B cell (primary cell): ENCODE measurements around the gene FIBCD1. TPM values are rescaled to one million over a fixed set of nuclear protein-coding genes. Genes with fewer than 3 reads are reported as not detected.

ENCODE experiments used
- ATAC-seq: fragments of 200-7000 bp; cut with Tn5 transposase; one replicate; pipeline ENCODE4 v1.10.0; 2021; ENCODE audit warnings: low read depth, mild to moderate bottlenecking, moderate number of reproducible peaks, moderate library complexity
- CTCF ChIA-PET: fragments of 350-600 bp; sonication (Branson Sonifier 250); formaldehyde crosslinking; loops from one replicate; lab custom pipeline; 2021; ENCODE audit warnings: antibody characterized with exemption, inconsistent platforms; lab: Charles Lee
- POLR2A ChIA-PET: fragments of 350-600 bp; sonication (Branson Sonifier 250); formaldehyde crosslinking; loops from one replicate; lab custom pipeline; 2021; ENCODE audit warnings: antibody characterized with exemption; lab: Charles Lee
- DNase-seq: peaks from one replicate; pipeline ENCODE4 v3.0.0; 2013
- H2AFZ ChIP-seq: 2 replicates; pipeline ENCODE4 v1.6.1; 2012; ENCODE audit warnings: mild to moderate bottlenecking, low read depth, low read length; ENCODE audit not compliant: insufficient read depth, poor library complexity, severe bottlenecking
- H3K27ac ChIP-seq, 2 donors: 1 replicate in 1 of 2; 2 replicates in 1 of 2; pipeline ENCODE4 v1.5.1; 2012 to 2013; ENCODE audit warnings: low read length in 2 of 2, mild to moderate bottlenecking in 2 of 2, moderate library complexity in 1 of 2
- H3K27me3 ChIP-seq, 4 experiments: fragments of 200-600 bp in 1 of 4; sonication (generic) in 1 of 4; replicated peaks in 1 of 4; 1 replicate in 2 of 4; 2 replicates in 2 of 4; pipeline versions ENCODE4 v1.6.1 to v1.7.0; 2013 to 2016; ENCODE audit warnings: low read length in 3 of 4, mild to moderate bottlenecking in 2 of 4, mixed read lengths in 1 of 4, moderate library complexity in 1 of 4; ENCODE audit not compliant: insufficient read depth in 4 of 4, control insufficient read depth in 3 of 4; ENCODE audit errors: control extremely low read depth in 1 of 4
- H3K36me3 ChIP-seq, 2 experiments: replicated peaks in 1 of 2; 1 replicate in 1 of 2; 2 replicates in 1 of 2; pipeline versions ENCODE4 v1.6.1 to v1.7.1; 2013; ENCODE audit warnings: low read length in 1 of 2; ENCODE audit not compliant: insufficient read depth in 2 of 2, control insufficient read depth in 1 of 2; ENCODE audit errors: control extremely low read depth in 1 of 2, extremely low read depth in 1 of 2
- H3K4me1 ChIP-seq, 2 donors: fragments of 200-600 bp in 1 of 2; sonication (generic) in 1 of 2; 1 replicate in 1 of 2; 2 replicates in 1 of 2; pipeline versions ENCODE4 v1.5.1 to v1.6.1; 2013 to 2017; ENCODE audit warnings: low read length in 2 of 2; ENCODE audit not compliant: control insufficient read depth in 2 of 2, insufficient read depth in 2 of 2
- H3K4me2 ChIP-seq: replicated peaks from 2 replicates; pipeline ENCODE3; 2012; ENCODE audit warnings: mild to moderate bottlenecking, low read depth, low read length; ENCODE audit not compliant: poor library complexity, severe bottlenecking
- H3K4me3 ChIP-seq, 5 experiments: fragments of 200-600 bp in 1 of 5; sonication (generic) in 1 of 5; 1 replicate in 3 of 5; 2 replicates in 2 of 5; pipeline versions ENCODE4 v1.5.1 to v1.7.0; 2011 to 2016; ENCODE audit warnings: low read length in 4 of 5, mild to moderate bottlenecking in 4 of 5, low read depth in 2 of 5, control low read depth in 1 of 5, moderate library complexity in 1 of 5; ENCODE audit not compliant: insufficient read depth in 1 of 5; ENCODE audit errors: control extremely low read depth in 1 of 5, extremely low read depth in 1 of 5
- H3K79me2 ChIP-seq: fragments of 200-600 bp; sonication (generic); one replicate; pipeline ENCODE4 v1.6.0; 2016; ENCODE audit warnings: low read length; ENCODE audit not compliant: control insufficient read depth, insufficient read depth
- H3K9ac ChIP-seq: fragments of 200-600 bp; sonication (generic); 2 replicates; pipeline ENCODE4 v1.6.1; 2017; ENCODE audit warnings: mild to moderate bottlenecking, low read length, moderate library complexity
- H3K9me3 ChIP-seq, 3 donors: one replicate each; pipeline versions ENCODE4 v1.6.1 to v1.7.1; 2013; ENCODE audit warnings: low read length in 2 of 3; ENCODE audit not compliant: control insufficient read depth in 2 of 3, insufficient read depth in 1 of 3; ENCODE audit errors: control extremely low read depth in 1 of 3
- H4K20me1 ChIP-seq: 2 replicates; pipeline ENCODE4 v1.6.0; 2012; ENCODE audit warnings: mild to moderate bottlenecking, low read length; ENCODE audit not compliant: insufficient read depth, control insufficient read depth, poor library complexity, severe bottlenecking
- H3K27ac Mint-ChIP-seq: one replicate; pipeline ENCODE4 v1.8.0; 2021; ENCODE audit warnings: mixed read lengths
- H3K27me3 Mint-ChIP-seq: one replicate; pipeline ENCODE4 v1.8.0; 2021; ENCODE audit warnings: mixed read lengths
- H3K4me1 Mint-ChIP-seq: one replicate; pipeline ENCODE4 v1.8.0; 2021; ENCODE audit warnings: mixed read lengths
- H3K4me3 Mint-ChIP-seq: one replicate; pipeline ENCODE4 v1.8.0; 2021; ENCODE audit warnings: mixed read lengths
- H3K9me3 Mint-ChIP-seq: one replicate; pipeline ENCODE4 v1.8.0; 2022; ENCODE audit warnings: mixed read lengths; ENCODE audit not compliant: insufficient read depth
- EZH2 ChIP-seq: IDR thresholded peaks from 2 replicates; pipeline ENCODE4 v1.6.1; 2012; ENCODE audit warnings: borderline replicate concordance, low read depth, mild to moderate bottlenecking, moderate library complexity, low read length; ENCODE audit not compliant: insufficient read depth, poor library complexity, severe bottlenecking
- WGBS: methylation state at CpG from one replicate; pipeline ENCODE4 v1.1.5; 2013; ENCODE audit warnings: missing lambda C conversion rate; ENCODE audit not compliant: insufficient coverage; 5-methylcytosine and 5-hydroxymethylcytosine counted together
- intact Hi-C: fragments of 100-400 bp; cut with micrococcal nuclease; formaldehyde crosslinking; loops from one replicate; pipeline ENCODE4 v1.10.0; 2022
- polyA plus RNA-seq: library from polyadenylated mRNA; depleted of rRNA; stranded (reverse); fragments of >200 nt; gene quantifications from 2 replicates; pipeline ENCODE4 v1.2.3, GENCODE V29; 2012
- total RNA-seq, 2 donors: library from RNA; stranded (reverse); fragments of 120-200 nt in 1 of 2; gene quantifications; 1 replicate in 1 of 2; 2 replicates in 1 of 2; pipeline versions ENCODE4 v1.2.3 to v1.2.4, GENCODE V29; 2013 to 2022
- TF ChIP-seq, protein P1 (sequence below): fragments of 200-600 bp; IDR thresholded peaks from one replicate; pipeline ENCODE4 v1.8.0; 2022; ENCODE audit warnings: antibody characterized with exemption, mild to moderate bottlenecking

FIBCD1 gene
- total and polyA plus RNA-seq, 2 donors (not counting 1 experiment from before 2014, with no cell fraction given) = not detected

DNA sequence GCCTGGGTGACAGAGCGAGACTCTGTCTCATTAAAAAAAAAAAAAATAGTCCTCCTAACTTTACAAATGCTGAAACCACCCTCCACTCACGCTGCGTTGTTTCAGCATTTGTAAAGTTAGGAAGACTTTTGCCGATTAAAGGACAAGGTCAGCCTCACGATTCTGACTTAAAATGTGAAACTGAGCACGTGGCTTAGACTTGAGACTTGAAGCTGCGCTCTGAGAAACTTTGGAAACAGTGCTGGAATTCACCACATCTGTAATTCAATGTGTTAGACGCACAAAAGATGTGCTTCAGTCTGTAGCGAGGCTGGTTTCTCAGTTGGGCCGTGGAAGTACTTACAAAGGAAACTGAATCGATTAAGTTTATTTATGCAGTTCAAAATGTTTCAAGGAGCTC lies 44.9 kb upstream of the FIBCD1 start:
- Mint-ChIP-seq H3K4me1 (no peaks in the 10 kb centered on the region), H3K27me3 (peaks cover 8% of the 10 kb centered on the region), H3K4me3 (no peak overlapping the region), H3K9me3 (no peaks in the 10 kb centered on the region), H3K27ac (no peak overlapping the region)
- ATAC-seq (no peak), DNase-seq (no peak)
- Histone ChIP-seq H3K4me1 (no peaks in the 10 kb centered on the region), H3K9ac (no peak overlapping the region), H3K4me3 (no peak overlapping the region), H3K79me2 (no peaks in the 10 kb centered on the region), H2AFZ (no peak overlapping the region), H3K9me3 (no peaks in the 10 kb centered on the region), H3K36me3 (no peaks in the 10 kb centered on the region), H4K20me1 (no peaks in the 10 kb centered on the region), H3K27ac (no peak overlapping the region), H3K4me2 (no peak overlapping the region), H3K27me3 (no peaks in the 10 kb centered on the region)
- POLR2A ChIA-PET = no interaction called here
- intact Hi-C loops = no loop called here
- TF ChIP-seq, protein P1, sequence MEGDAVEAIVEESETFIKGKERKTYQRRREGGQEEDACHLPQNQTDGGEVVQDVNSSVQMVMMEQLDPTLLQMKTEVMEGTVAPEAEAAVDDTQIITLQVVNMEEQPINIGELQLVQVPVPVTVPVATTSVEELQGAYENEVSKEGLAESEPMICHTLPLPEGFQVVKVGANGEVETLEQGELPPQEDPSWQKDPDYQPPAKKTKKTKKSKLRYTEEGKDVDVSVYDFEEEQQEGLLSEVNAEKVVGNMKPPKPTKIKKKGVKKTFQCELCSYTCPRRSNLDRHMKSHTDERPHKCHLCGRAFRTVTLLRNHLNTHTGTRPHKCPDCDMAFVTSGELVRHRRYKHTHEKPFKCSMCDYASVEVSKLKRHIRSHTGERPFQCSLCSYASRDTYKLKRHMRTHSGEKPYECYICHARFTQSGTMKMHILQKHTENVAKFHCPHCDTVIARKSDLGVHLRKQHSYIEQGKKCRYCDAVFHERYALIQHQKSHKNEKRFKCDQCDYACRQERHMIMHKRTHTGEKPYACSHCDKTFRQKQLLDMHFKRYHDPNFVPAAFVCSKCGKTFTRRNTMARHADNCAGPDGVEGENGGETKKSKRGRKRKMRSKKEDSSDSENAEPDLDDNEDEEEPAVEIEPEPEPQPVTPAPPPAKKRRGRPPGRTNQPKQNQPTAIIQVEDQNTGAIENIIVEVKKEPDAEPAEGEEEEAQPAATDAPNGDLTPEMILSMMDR = no peak
- no peak for TF ChIP-seq EZH2
- CTCF ChIA-PET = interaction anchor here (1.4 to 2.2 kb wide), 2 partner anchors 63 to 877 kb away, joined by 3 to 5 read pairs; no protein-coding TSS in a partner anchor
- 99% methylated on average over 10 of the region's 11 CpGs for WGBS

DNA sequence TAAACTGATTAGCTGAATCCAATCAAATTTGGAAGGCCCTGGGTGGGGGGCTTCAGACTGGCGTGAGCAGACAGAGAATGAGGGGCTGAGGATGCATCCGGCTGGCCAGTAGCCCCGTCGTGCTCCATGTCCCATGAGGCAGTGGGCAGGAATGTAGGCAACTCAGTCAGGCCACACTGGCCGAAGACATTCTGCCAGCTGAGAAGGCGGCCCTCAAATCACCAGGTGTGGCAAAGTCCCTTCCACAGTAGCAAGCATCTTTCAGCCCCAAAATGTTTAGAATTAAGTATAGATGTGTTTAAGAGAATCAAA lies 44.3 kb upstream of the FIBCD1 start:
- Mint-ChIP-seq H3K4me1 (no peaks in the 10 kb centered on the region), H3K4me3 (no peak overlapping the region), H3K27me3 (peaks cover 8% of the 10 kb centered on the region), H3K9me3 (no peaks in the 10 kb centered on the region), H3K27ac (no peak overlapping the region)
- Histone ChIP-seq H3K27ac (no peak overlapping the region), H3K4me2 (no peak overlapping the region), H4K20me1 (no peaks in the 10 kb centered on the region), H3K4me3 (no peak overlapping the region), H3K9ac (no peak overlapping the region), H3K79me2 (no peaks in the 10 kb centered on the region), H2AFZ (no peak overlapping the region), H3K36me3 (no peaks in the 10 kb centered on the region), H3K9me3 (no peaks in the 10 kb centered on the region), H3K27me3 (no peaks in the 10 kb centered on the region), H3K4me1 (no peaks in the 10 kb centered on the region)
- DNase-seq (no peak), ATAC-seq (no peak)
- intact Hi-C loops = no loop called here
- TF ChIP-seq, protein P1 = no peak
- TF ChIP-seq EZH2 = no peak
- POLR2A ChIA-PET = no interaction called here
- 84% methylated on average over 4 of the region's 6 CpGs for WGBS
- CTCF ChIA-PET = interaction anchor here (2.2 kb wide), 1 partner anchor 63 kb away, joined by 5 read pairs; no protein-coding TSS in a partner anchor
